NCI-H748 treated with DMSO at 0.1 percent for 48 hours (cell line): ENCODE data around the gene RTN4R.

Experiments
- DNase-seq: peaks from one replicate; lab custom pipeline; 2025; lab: John Stamatoyannopoulos, UW

RTN4R gene

GRCh38 chr22:20228939-20229272 is 39.2 kb downstream of the RTN4R start:
- no peak for DNase-seq

DNA sequence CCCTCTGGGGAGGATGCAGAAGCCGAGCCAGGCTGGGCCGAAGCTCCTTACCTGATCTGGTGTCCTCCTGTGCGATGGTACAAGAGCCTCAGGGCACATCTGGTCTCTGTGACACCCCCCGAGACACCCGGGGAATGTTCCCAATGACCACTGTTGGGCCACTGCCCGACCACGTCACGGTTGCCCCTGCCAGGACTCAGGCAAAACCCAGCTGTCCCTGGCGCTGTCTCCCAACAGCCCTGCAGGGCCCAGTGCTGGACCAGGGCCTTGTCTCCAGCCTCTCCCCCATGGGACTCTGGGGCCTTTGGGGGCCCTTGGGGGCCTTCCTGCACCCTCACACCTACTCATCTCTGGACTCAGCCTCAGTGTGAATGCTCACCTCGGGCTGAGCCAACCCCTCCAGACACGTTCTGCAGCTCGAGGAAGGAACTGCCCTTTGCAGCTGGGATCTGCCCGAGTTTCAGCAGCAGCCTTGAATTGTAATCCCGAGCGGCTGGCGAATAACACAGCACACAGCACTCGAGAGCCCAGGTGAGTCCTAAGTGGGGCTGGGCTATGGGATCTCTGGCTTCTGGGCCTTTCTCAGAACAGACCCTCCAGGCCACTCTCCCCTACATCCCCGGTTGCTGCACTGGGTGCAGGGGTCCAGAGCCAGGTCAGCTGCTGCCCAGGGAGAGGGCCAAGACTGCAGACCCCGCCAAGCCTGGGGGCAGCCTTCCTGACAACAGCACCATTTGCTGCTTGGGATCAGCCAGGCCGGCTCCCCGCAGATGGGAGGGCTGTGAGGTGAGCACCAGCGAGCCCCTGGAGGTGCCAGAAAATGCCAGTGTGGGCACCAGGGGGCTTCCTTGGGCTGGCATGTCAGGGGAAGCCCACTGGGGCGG is 39.8 kb downstream of the RTN4R start:
- no peak for DNase-seq

- DNase-seq: no peak
Measured at GRCh38 chr22:20227363-20227762, 40.8 kb downstream of the RTN4R start.

GRCh38 chr22:20226760-20227350 is 41.3 kb downstream of the RTN4R start:
- no peak for DNase-seq

DNA sequence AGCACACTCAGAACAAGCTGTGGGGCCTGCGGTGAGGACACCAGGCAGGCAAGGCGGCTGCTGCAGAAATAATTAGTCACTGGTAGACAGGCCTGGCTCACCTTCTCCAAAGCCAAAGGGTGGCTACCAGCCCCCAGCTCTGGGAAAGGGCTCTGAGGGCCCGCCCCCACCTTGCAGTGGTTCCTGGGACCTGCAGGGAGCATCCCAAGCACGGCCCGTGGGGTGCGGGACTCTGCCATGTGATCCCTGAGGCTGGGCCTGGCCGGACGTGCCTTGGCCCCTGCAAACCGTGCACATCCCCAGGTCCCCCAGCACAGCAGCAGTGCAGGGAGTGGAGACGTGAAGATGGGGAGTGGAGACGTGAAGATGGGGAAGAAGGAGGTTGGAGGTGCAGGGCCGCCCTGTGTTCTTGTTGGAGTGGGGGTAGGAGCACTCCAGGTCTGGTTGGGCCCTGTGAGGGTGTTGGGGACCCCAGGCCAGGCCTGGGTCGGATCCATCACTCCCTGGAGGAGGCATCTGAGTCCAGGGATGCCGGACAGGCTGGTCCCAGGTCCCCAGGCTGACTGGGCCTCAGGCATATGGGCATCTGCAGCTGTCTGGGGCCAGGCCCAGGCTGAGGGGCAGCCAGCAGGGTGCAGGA is 41.9 kb downstream of the RTN4R start:
- DNase-seq: no peak

DNA sequence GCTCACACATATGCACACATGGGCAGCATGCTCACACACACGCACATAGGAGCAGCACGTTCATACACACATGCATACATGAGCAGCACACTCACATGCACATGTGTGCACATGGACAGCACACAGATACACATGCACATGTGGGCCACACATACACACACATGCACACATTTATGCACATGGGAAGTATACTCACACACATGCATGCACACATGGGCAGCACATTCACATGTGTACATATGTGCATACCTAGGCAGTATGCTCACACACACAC is 42.5 kb downstream of the RTN4R start:
- no peak for DNase-seq

- DNase-seq: no peak
Measured at GRCh38 chr22:20224917-20225692, 43.0 kb downstream of the RTN4R start.

- no peak for DNase-seq
Measured at GRCh38 chr22:20224256-20224626, 43.9 kb downstream of the RTN4R start.

- no peak for DNase-seq
Measured at GRCh38 chr22:20223421-20224255, 44.5 kb downstream of the RTN4R start.

DNA sequence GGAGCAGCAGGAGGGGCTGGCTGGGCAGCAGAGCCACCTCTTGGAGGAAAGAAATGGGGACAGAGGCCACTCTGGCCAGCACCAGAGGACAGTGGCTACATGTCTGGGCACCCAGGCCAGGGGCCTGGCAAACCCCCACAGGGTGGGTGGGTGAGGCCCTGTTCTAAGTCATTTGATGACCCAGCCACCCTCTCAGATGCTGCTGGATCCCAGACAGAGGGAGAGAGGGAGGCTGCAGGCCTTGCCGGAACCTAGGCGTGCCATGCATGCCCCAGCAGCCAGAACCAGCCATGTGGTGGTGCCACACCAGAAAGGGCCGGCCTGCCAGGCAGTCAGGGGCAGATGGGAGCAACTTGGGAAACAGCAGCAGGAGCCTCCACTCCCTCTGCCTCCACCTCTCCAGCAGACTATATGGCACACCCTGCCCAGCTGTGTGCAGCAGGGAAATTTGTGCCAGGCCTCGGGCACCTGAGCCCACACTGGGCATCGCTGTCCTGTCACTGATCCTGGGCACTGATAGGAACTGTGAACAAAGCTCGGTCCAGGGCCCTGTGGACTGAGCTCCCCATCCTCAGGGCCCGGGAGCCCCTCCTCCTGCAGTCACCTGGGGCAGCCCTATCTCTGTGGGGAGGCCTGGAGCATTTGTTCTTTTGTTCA is 45.2 kb downstream of the RTN4R start:
- DNase-seq: no peak

GRCh38 chr22:20221421-20222340 is 46.4 kb downstream of the RTN4R start:
- DNase-seq: no peak

DNA sequence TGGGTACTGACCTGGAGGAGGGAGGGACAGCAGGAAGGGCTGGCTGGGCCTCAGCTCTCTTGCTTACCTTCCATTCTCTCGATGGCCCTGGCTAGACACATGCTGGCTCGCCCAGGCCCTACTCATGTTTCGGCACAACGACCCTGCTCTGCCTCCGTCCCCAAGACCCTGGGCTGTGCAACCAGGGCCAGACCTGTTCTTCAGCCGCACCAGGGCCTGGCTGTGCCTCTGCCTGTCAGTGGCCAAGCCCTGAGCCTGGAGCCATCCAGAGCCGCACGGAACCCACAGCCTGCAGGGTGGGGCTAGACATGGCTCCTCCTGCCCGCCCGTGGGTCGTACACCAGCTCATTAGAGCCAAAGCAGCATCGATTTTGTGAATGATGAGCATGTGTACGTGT is 47.5 kb downstream of the RTN4R start:
- no peak for DNase-seq

- DNase-seq: no peak
Measured at GRCh38 chr22:20219667-20220628, 48.2 kb downstream of the RTN4R start.

DNA sequence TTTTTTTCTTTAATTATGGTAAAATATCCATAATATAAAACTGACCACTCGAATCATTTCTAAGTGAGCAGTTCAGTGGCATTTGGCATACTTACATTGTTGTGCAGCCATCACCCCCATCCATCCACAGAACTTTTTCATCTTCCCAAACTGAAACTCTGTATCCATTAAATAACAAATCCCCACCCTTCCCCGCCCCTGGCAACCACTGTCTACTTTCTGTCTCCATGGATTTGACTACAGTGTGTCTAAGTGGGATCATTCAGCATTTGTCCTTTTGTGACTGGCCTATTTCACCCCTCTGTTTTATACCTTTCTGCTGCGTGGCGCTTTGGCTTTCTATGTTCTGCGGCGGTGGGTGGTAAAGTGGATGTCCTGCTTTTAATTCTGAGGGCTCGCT is 49.1 kb downstream of the RTN4R start:
- no peak for DNase-seq

GRCh38 chr22:20218326-20218872 is 49.7 kb downstream of the RTN4R start:
- DNase-seq: no peak

- no peak for DNase-seq
Measured at GRCh38 chr22:20217563-20217962, 50.6 kb downstream of the RTN4R start.

- DNase-seq: no peak
Measured at GRCh38 chr22:20216863-20217499, 51.1 kb downstream of the RTN4R start.

DNA sequence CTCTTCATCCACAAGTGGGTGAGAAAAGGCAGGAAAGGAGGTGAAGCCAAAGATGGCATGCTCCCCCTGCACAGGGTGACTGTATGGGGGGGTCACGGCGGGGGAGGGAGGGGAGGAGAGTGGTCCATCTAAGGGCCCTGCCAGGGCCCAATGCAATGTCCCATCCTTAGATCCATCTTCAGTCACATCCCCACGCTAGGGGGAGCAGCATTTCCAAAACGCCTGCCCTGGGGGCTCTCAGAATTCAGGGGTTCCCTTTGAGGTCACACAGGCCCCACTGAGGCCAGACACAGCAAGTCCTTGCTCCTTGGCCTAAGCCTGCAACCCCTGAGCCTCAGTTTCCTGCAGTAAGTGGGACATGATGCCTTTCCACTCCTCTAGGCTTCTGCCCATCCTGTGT is 52.4 kb downstream of the RTN4R start:
- DNase-seq: no peak
